Activated naive CD8-positive, alpha-beta T cell treated with anti-CD3 and anti-CD28 coated beads for 36 hours (primary cell): ENCODE data around the gene GTF2A1. TPM values are rescaled to one million over a fixed set of nuclear protein-coding genes. Genes with fewer than 3 reads are reported as not detected.

Experiments
- DNase-seq: peaks from one replicate; pipeline ENCODE4 v3.0.0; 2021
- H3K27ac Mint-ChIP-seq: one replicate; pipeline ENCODE4 v1.8.0; 2022; ENCODE audit warnings: mild to moderate bottlenecking, moderate library complexity, mixed read lengths
- H3K27me3 Mint-ChIP-seq: one replicate; pipeline ENCODE4 v1.8.0; 2022; ENCODE audit warnings: mild to moderate bottlenecking, mixed read lengths
- H3K36me3 Mint-ChIP-seq: one replicate; pipeline ENCODE4 v1.8.0; 2021; ENCODE audit warnings: mild to moderate bottlenecking, mixed read lengths
- H3K4me1 Mint-ChIP-seq: one replicate; pipeline ENCODE4 v1.8.0; 2021; ENCODE audit warnings: mixed read lengths
- H3K4me3 Mint-ChIP-seq: one replicate; pipeline ENCODE4 v1.8.0; 2022; ENCODE audit warnings: mild to moderate bottlenecking, moderate library complexity, mixed read lengths
- H3K9me3 Mint-ChIP-seq: one replicate; pipeline ENCODE4 v1.8.0; 2022; ENCODE audit warnings: mixed read lengths
- total RNA-seq, 2 experiments: library from RNA; stranded (reverse); gene quantifications; one replicate each; pipeline ENCODE4 v1.2.3, GENCODE V29; 2021

GTF2A1 gene
- total RNA-seq, 2 experiments from 2014 or later, result 42.5 TPM

GRCh38 chr14:81147140-81147897 is 73.4 kb downstream of the GTF2A1 start:
- Mint-ChIP-seq H3K27ac (no peak overlapping the region), H3K27me3 (no peaks in the 10 kb centered on the region), H3K36me3 (no peaks in the 10 kb centered on the region), H3K9me3 (no peaks in the 10 kb centered on the region), H3K4me1 (peaks cover 15% of the 10 kb centered on the region), H3K4me3 (no peak overlapping the region)
- no peak for DNase-seq

- no peaks in the 10 kb centered on the region for H3K9me3 Mint-ChIP-seq
- peaks cover 12% of the 10 kb centered on the region for H3K4me1 Mint-ChIP-seq
- H3K27ac Mint-ChIP-seq, result no peak overlapping the region
- H3K4me3 Mint-ChIP-seq, result no peak overlapping the region
- no peaks in the 10 kb centered on the region for H3K36me3 Mint-ChIP-seq
- DNase-seq, result no peak
- H3K27me3 Mint-ChIP-seq, result no peaks in the 10 kb centered on the region
Measured at GRCh38 chr14:81144824-81145603, 75.7 kb downstream of the GTF2A1 start.

DNA sequence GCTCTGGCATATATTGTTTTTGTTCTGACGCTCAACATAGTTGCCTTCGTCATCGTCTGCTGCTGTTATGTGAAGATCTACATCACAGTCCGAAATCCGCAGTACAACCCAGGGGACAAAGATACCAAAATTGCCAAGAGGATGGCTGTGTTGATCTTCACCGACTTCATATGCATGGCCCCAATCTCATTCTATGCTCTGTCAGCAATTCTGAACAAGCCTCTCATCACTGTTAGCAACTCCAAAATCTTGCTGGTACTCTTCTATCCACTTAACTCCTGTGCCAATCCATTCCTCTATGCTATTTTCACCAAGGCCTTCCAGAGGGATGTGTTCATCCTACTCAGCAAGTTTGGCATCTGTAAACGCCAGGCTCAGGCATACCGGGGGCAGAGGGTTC is 77.0 kb downstream of the GTF2A1 start:
- Mint-ChIP-seq H3K9me3 (no peaks in the 10 kb centered on the region), H3K4me1 (peaks cover 12% of the 10 kb centered on the region), H3K36me3 (no peaks in the 10 kb centered on the region), H3K4me3 (no peak overlapping the region), H3K27me3 (no peaks in the 10 kb centered on the region), H3K27ac (no peak overlapping the region)
- no peak for DNase-seq

DNA sequence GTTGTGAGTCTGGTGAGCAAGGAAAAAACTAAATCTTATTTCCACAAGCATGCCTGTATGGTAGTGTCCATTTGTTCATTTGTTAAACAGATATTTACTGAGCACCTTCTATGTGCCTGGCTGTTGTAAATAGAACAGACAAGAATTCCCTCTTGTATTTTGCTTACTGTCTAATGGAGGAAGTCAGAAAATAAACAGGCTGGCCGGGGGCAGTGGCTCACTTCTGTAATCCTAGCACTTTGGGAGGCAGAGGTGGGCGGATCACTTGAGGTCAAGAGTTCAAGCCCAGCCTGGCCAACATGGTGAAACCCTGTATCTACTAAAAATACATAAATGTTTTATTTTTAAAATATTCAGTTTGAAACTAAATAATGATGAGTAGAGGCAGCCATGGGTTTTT is 79.3 kb downstream of the GTF2A1 start:
- H3K4me1 Mint-ChIP-seq, result peaks cover 1% of the 10 kb centered on the region
- H3K36me3 Mint-ChIP-seq, result no peaks in the 10 kb centered on the region
- H3K4me3 Mint-ChIP-seq, result no peak overlapping the region
- no peak for DNase-seq
- no peaks in the 10 kb centered on the region for H3K9me3 Mint-ChIP-seq
- no peak overlapping the region for H3K27ac Mint-ChIP-seq
- no peaks in the 10 kb centered on the region for H3K27me3 Mint-ChIP-seq

DNA sequence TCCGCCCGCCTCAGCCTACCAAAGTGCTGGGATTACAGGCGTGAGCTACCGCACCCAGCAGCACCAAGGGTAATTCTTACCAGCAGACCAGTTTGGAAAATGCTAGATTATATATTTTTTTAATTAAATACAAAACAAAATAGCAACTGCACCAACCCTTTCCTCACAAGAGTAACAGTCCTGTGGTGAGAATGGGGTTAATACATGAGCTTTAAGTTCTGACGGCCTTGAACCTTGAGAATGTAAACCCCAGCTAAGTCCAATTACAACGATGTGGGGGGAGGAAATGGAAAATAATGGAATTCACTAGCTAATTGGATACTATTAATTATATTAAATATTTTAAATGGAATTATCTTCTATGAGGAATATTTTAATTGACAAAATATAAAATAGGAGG is 82.3 kb downstream of the GTF2A1 start:
- H3K36me3 Mint-ChIP-seq, result no peaks in the 10 kb centered on the region
- no peaks in the 10 kb centered on the region for H3K27me3 Mint-ChIP-seq
- no peak overlapping the region for H3K4me3 Mint-ChIP-seq

DNA sequence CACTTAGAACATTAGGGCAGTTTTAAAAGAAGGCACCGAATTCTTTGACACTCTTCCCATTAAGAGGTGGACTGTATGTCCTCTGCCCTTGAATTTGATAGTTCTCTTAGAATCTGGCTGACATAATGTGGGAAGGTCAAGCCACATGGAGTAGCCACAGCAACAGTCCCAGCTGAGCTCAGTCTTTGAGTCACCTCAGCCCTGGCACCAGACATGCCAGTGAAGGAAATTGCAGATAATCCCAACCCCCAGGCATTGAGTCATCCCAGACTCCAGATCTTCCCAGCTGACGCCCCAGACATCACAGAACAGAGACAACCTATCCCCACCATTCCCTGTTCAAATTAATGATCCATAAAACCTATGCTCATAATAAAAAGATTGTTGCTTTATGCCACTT is 83.4 kb downstream of the GTF2A1 start:
- Mint-ChIP-seq H3K9me3 (no peaks in the 10 kb centered on the region), H3K36me3 (no peaks in the 10 kb centered on the region), H3K4me3 (no peak overlapping the region), H3K27ac (no peak overlapping the region), H3K4me1 (no peaks in the 10 kb centered on the region), H3K27me3 (no peaks in the 10 kb centered on the region)
- no peak for DNase-seq

More for the DNA sequence above, 82.3 kb downstream of the GTF2A1 start:
- no peak overlapping the region for H3K27ac Mint-ChIP-seq
- H3K9me3 Mint-ChIP-seq, result no peaks in the 10 kb centered on the region
- no peak for DNase-seq
- H3K4me1 Mint-ChIP-seq, result no peaks in the 10 kb centered on the region

- Mint-ChIP-seq H3K4me1 (no peaks in the 10 kb centered on the region), H3K4me3 (no peak overlapping the region), H3K27me3 (no peaks in the 10 kb centered on the region), H3K9me3 (no peaks in the 10 kb centered on the region), H3K27ac (no peak overlapping the region), H3K36me3 (no peaks in the 10 kb centered on the region)
- DNase-seq, result no peak
Measured at GRCh38 chr14:81133400-81133799, 87.4 kb downstream of the GTF2A1 start.

GRCh38 chr14:81132468-81132867 is 88.3 kb downstream of the GTF2A1 start:
- Mint-ChIP-seq H3K27me3 (no peaks in the 10 kb centered on the region), H3K36me3 (no peaks in the 10 kb centered on the region), H3K4me1 (no peaks in the 10 kb centered on the region), H3K27ac (no peak overlapping the region), H3K4me3 (no peak overlapping the region), H3K9me3 (no peaks in the 10 kb centered on the region)
- no peak for DNase-seq

- DNase-seq, result no peak
- Mint-ChIP-seq H3K36me3 (peaks cover 2% of the 10 kb centered on the region), H3K9me3 (no peaks in the 10 kb centered on the region), H3K4me3 (no peak overlapping the region), H3K27ac (no peak overlapping the region), H3K27me3 (no peaks in the 10 kb centered on the region), H3K4me1 (no peaks in the 10 kb centered on the region)
Measured at GRCh38 chr14:81129242-81129641, 91.5 kb downstream of the GTF2A1 start.

- H3K27me3 Mint-ChIP-seq, result no peaks in the 10 kb centered on the region
- no peak for DNase-seq
- H3K9me3 Mint-ChIP-seq, result no peaks in the 10 kb centered on the region
- no peak overlapping the region for H3K27ac Mint-ChIP-seq
- H3K4me1 Mint-ChIP-seq, result no peaks in the 10 kb centered on the region
- peaks cover 2% of the 10 kb centered on the region for H3K36me3 Mint-ChIP-seq
- H3K4me3 Mint-ChIP-seq, result no peak overlapping the region
Measured at GRCh38 chr14:81127785-81128184, 93.0 kb downstream of the GTF2A1 start.

DNA sequence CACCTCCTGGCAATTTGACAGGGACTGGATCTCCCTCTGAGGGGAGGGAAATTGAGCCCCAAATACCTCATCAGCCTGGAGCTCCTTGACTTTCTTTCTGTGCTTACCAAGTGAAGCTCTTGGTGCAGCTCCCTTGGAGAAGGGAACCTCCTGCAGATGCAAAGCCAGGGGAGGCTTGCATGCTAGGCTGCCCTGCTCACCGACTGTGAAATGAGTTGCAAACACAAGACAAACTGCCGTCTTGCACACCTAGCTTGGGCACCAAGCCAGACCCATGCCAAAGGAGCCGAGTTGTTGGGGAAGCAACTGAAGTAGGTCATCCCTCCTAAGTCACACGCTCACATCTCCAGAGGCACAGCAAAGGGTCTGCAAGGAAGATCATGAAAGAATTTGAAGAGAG is 95.2 kb downstream of the GTF2A1 start:
- no peak overlapping the region for H3K27ac Mint-ChIP-seq
- no peak for DNase-seq
- no peaks in the 10 kb centered on the region for H3K9me3 Mint-ChIP-seq
- H3K27me3 Mint-ChIP-seq, result no peaks in the 10 kb centered on the region
- peaks cover 2% of the 10 kb centered on the region for H3K36me3 Mint-ChIP-seq
- no peak overlapping the region for H3K4me3 Mint-ChIP-seq
- H3K4me1 Mint-ChIP-seq, result peaks cover 3% of the 10 kb centered on the region

Other genes starting within 250 kb of the GTF2A1 start
- gene STON2, start 179.4 kb upstream of the GTF2A1 start, total RNA-seq, result under 1 TPM; 0.30 to 0.37 TPM